Measurements from ENCODE around the gene FBXW11. TPM values are rescaled to one million over a fixed set of nuclear protein-coding genes. Genes with fewer than 3 reads are reported as not detected.

The FBXW11 gene
- total RNA-seq, 4 donors from 2014 or later, result 22.8 to 44.8 (median 40.3) TPM

- H3K36me3 ChIP-seq, result no peaks in the 10 kb centered on the region
- H3K4me1 ChIP-seq, result no peaks in the 10 kb centered on the region
- no peak overlapping the region for H3K27ac ChIP-seq
- no peak overlapping the region for H3K4me3 ChIP-seq
- TF ChIP-seq, protein P1, sequence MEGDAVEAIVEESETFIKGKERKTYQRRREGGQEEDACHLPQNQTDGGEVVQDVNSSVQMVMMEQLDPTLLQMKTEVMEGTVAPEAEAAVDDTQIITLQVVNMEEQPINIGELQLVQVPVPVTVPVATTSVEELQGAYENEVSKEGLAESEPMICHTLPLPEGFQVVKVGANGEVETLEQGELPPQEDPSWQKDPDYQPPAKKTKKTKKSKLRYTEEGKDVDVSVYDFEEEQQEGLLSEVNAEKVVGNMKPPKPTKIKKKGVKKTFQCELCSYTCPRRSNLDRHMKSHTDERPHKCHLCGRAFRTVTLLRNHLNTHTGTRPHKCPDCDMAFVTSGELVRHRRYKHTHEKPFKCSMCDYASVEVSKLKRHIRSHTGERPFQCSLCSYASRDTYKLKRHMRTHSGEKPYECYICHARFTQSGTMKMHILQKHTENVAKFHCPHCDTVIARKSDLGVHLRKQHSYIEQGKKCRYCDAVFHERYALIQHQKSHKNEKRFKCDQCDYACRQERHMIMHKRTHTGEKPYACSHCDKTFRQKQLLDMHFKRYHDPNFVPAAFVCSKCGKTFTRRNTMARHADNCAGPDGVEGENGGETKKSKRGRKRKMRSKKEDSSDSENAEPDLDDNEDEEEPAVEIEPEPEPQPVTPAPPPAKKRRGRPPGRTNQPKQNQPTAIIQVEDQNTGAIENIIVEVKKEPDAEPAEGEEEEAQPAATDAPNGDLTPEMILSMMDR (IDR thresholded peaks at IDR 0.05), result no peak
- no peak for TF ChIP-seq EP300 (IDR thresholded peaks at IDR 0.05; ENCODE audit: low read depth)
- TF ChIP-seq POLR2AphosphoS5 (IDR thresholded peaks at IDR 0.05), result no peak
- TF ChIP-seq POLR2A (IDR thresholded peaks at IDR 0.05), result no peak
- intact Hi-C loops (cut with DNase I; ENCODE audit: low total_unique reads), result no loop called here
- 80% methylated on average over 7 of the region's 7 CpGs; no CpG with 5 or more reads in 1 of the 2 donors for WGBS, 2 donors (ENCODE audit: low coverage in 1 of 2)
- H3K27me3 ChIP-seq, result no peaks in the 10 kb centered on the region
- no peak for DNase-seq
- in situ Hi-C loops (cut with MboI; ENCODE audit: low pct_ligation_motif_present in 1 of 4, low pct_unique_long_range_greater_than_20kb in 1 of 4, low sequenced_read_pairs in 3 of 4), result no loop called here
- peaks cover 0 to 5% of the 10 kb centered on the region in 2 donors for H3K9me3 ChIP-seq
These were observed 171.4 kb downstream of the FBXW11 start for GRCh38 chr5:171835066-171835465.

GRCh38 chr5:171834461-171834860 is 172.0 kb downstream of the FBXW11 start:
- WGBS, 2 donors (ENCODE audit: low coverage in 1 of 2), result 88 to 94% methylated on average over 2 of the region's 2 CpGs
- Histone ChIP-seq H3K27ac (no peak overlapping the region), H3K9me3 (peaks cover 0 to 5% of the 10 kb centered on the region in 2 donors), H3K36me3 (no peaks in the 10 kb centered on the region), H3K4me3 (no peak overlapping the region), H3K27me3 (no peaks in the 10 kb centered on the region), H3K4me1 (no peaks in the 10 kb centered on the region)
- TF ChIP-seq POLR2AphosphoS5 (IDR thresholded peaks at IDR 0.05), result no peak
- no peak for TF ChIP-seq POLR2A (IDR thresholded peaks at IDR 0.05)
- TF ChIP-seq EP300 (IDR thresholded peaks at IDR 0.05; ENCODE audit: low read depth), result no peak
- TF ChIP-seq, protein P1 (IDR thresholded peaks at IDR 0.05), result no peak
- no peak for DNase-seq
- intact Hi-C loops (cut with DNase I; ENCODE audit: low total_unique reads) (no loop called here), in situ Hi-C loops (cut with MboI; ENCODE audit: low pct_ligation_motif_present in 1 of 4, low pct_unique_long_range_greater_than_20kb in 1 of 4, low sequenced_read_pairs in 3 of 4) (no loop called here)

GRCh38 chr5:171832775-171833174 is 173.7 kb downstream of the FBXW11 start:
- no peaks in the 10 kb centered on the region for H3K27me3 ChIP-seq
- TF ChIP-seq, protein P1 (IDR thresholded peaks at IDR 0.05), result no peak
- intact Hi-C loops (cut with DNase I; ENCODE audit: low total_unique reads) (no loop called here), in situ Hi-C loops (cut with MboI; ENCODE audit: low pct_ligation_motif_present in 1 of 4, low pct_unique_long_range_greater_than_20kb in 1 of 4, low sequenced_read_pairs in 3 of 4) (no loop called here)
- no peaks in the 10 kb centered on the region for H3K4me1 ChIP-seq
- no peak overlapping the region for H3K4me3 ChIP-seq
- H3K27ac ChIP-seq, result no peak overlapping the region
- WGBS, 2 donors (ENCODE audit: low coverage in 1 of 2), result 88% methylated on average over 2 of the region's 2 CpGs; no CpG with 5 or more reads in 1 of the 2 donors
- no peaks in the 10 kb centered on the region for H3K36me3 ChIP-seq
- no peak for DNase-seq
- H3K9me3 ChIP-seq, result peaks cover 0 to 5% of the 10 kb centered on the region in 2 donors

DNA sequence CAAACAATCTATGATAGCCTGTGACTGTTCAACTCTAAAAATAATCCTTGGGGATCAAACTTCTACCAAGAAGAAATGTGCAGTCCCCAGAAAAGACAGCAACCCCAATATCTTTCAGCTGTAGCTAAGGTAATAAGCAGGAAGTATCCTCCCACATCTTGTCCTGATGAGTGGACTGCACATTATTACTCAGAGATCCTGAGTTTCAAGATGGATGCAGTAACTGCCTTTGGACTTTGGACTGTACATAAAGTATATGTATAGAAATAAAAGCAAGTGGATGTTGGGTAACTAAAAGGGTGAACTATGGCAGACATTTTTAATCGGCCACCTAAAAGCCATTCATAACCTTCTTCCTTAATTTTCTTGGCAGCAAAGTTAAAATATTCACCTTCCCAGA is 175.8 kb downstream of the FBXW11 start:
- Histone ChIP-seq H3K9me3 (peaks cover 0 to 5% of the 10 kb centered on the region in 2 donors), H3K4me3 (no peak overlapping the region), H3K36me3 (no peaks in the 10 kb centered on the region), H3K4me1 (no peaks in the 10 kb centered on the region), H3K27ac (peak overlapping the region in 1 of 4 donors; percentile 5), H3K27me3 (no peaks in the 10 kb centered on the region)
- intact Hi-C loops (cut with DNase I; ENCODE audit: low total_unique reads) (no loop called here), in situ Hi-C loops (cut with MboI; ENCODE audit: low pct_ligation_motif_present in 1 of 4, low pct_unique_long_range_greater_than_20kb in 1 of 4, low sequenced_read_pairs in 3 of 4) (no loop called here)
- WGBS, 2 donors (ENCODE audit: low coverage in 1 of 2), result 50 to 55% methylated on average over 1 of the region's 1 CpG
- no peak for DNase-seq
- TF ChIP-seq, protein P1 (IDR thresholded peaks at IDR 0.05), result no peak
- no peak for TF ChIP-seq EP300 (IDR thresholded peaks at IDR 0.05; ENCODE audit: low read depth)
- TF ChIP-seq POLR2A (IDR thresholded peaks at IDR 0.05), result no peak
- TF ChIP-seq POLR2AphosphoS5 (IDR thresholded peaks at IDR 0.05), result no peak

Measured in transverse colon (tissue), 4 donors.